Activated CD8-positive, alpha-beta T cell treated with anti-CD3 and anti-CD28 coated beads for 36 hours (primary cell): ENCODE data around the gene GRIA3. TPM values are rescaled to one million over a fixed set of nuclear protein-coding genes. Genes with fewer than 3 reads are reported as not detected.

ENCODE experiments used
- ATAC-seq: fragments of 200-7000 bp; cut with Tn5 transposase; one replicate; pipeline ENCODE4 v1.10.0; 2021; ENCODE audit warnings: mild to moderate bottlenecking, moderate library complexity
- CTCF ChIA-PET: fragments of 350-600 bp; sonication (Branson Sonifier 250); formaldehyde crosslinking; loops from one replicate; lab custom pipeline; 2021; ENCODE audit warnings: antibody characterized with exemption; lab: Charles Lee
- POLR2A ChIA-PET: fragments of 350-600 bp; sonication (Branson Sonifier 250); formaldehyde crosslinking; loops from one replicate; lab custom pipeline; 2021; ENCODE audit warnings: antibody characterized with exemption; lab: Charles Lee
- DNase-seq: peaks from one replicate; pipeline ENCODE4 v3.0.0-alpha.2; 2020
- H3K27ac Mint-ChIP-seq: one replicate; pipeline ENCODE4 v1.8.0; 2021; ENCODE audit warnings: mild to moderate bottlenecking, mixed read lengths
- H3K27me3 Mint-ChIP-seq: one replicate; pipeline ENCODE4 v1.8.0; 2021; ENCODE audit warnings: mixed read lengths
- H3K36me3 Mint-ChIP-seq: one replicate; pipeline ENCODE4 v1.8.0; 2021; ENCODE audit warnings: low read depth, mixed read lengths
- H3K4me1 Mint-ChIP-seq: one replicate; pipeline ENCODE4 v1.8.0; 2021; ENCODE audit warnings: low read depth, mixed read lengths
- H3K4me3 Mint-ChIP-seq: one replicate; pipeline ENCODE4 v1.8.0; 2021; ENCODE audit warnings: mild to moderate bottlenecking, moderate library complexity, mixed read lengths
- H3K9me3 Mint-ChIP-seq: one replicate; pipeline ENCODE4 v1.8.0; 2021; ENCODE audit warnings: mixed read lengths
- intact Hi-C: fragments of 100-400 bp; cut with micrococcal nuclease; formaldehyde crosslinking; loops from one replicate; pipeline ENCODE4 v1.10.0; 2022
- total RNA-seq, 2 experiments: library from RNA; stranded (reverse); gene quantifications; one replicate each; pipeline ENCODE4 v1.2.3, GENCODE V29; 2021
- TF ChIP-seq, protein P1 (sequence below): fragments of 200-600 bp; IDR thresholded peaks from one replicate; pipeline ENCODE4 v1.8.0; 2022; ENCODE audit warnings: antibody characterized with exemption, mild to moderate bottlenecking

The GRIA3 gene
- total RNA-seq, 2 experiments from 2014 or later = not detected

GRCh38 chrX:123405231-123405630 is 221.2 kb downstream of the GRIA3 start:
- no peak for ATAC-seq
- DNase-seq = no peak
- Mint-ChIP-seq H3K27ac (no peak overlapping the region), H3K4me1 (no peaks in the 10 kb centered on the region), H3K36me3 (no peaks in the 10 kb centered on the region), H3K27me3 (no peaks in the 10 kb centered on the region), H3K4me3 (no peak overlapping the region), H3K9me3 (no peaks in the 10 kb centered on the region)
- CTCF ChIA-PET = no interaction called here
- POLR2A ChIA-PET = no interaction called here
- intact Hi-C loops = no loop called here
- TF ChIP-seq, protein P1, sequence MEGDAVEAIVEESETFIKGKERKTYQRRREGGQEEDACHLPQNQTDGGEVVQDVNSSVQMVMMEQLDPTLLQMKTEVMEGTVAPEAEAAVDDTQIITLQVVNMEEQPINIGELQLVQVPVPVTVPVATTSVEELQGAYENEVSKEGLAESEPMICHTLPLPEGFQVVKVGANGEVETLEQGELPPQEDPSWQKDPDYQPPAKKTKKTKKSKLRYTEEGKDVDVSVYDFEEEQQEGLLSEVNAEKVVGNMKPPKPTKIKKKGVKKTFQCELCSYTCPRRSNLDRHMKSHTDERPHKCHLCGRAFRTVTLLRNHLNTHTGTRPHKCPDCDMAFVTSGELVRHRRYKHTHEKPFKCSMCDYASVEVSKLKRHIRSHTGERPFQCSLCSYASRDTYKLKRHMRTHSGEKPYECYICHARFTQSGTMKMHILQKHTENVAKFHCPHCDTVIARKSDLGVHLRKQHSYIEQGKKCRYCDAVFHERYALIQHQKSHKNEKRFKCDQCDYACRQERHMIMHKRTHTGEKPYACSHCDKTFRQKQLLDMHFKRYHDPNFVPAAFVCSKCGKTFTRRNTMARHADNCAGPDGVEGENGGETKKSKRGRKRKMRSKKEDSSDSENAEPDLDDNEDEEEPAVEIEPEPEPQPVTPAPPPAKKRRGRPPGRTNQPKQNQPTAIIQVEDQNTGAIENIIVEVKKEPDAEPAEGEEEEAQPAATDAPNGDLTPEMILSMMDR = no peak

GRCh38 chrX:123408821-123409737 is 225.0 kb downstream of the GRIA3 start:
- TF ChIP-seq, protein P1 = no peak
- no peak for DNase-seq
- H3K9me3 Mint-ChIP-seq = no peaks in the 10 kb centered on the region
- no peaks in the 10 kb centered on the region for H3K4me1 Mint-ChIP-seq
- intact Hi-C loops = no loop called here
- H3K4me3 Mint-ChIP-seq = no peak overlapping the region
- H3K27ac Mint-ChIP-seq = no peak overlapping the region
- ChIA-PET CTCF (no interaction called here), POLR2A (no interaction called here)
- no peak for ATAC-seq
- H3K36me3 Mint-ChIP-seq = no peaks in the 10 kb centered on the region
- H3K27me3 Mint-ChIP-seq = no peaks in the 10 kb centered on the region

DNA sequence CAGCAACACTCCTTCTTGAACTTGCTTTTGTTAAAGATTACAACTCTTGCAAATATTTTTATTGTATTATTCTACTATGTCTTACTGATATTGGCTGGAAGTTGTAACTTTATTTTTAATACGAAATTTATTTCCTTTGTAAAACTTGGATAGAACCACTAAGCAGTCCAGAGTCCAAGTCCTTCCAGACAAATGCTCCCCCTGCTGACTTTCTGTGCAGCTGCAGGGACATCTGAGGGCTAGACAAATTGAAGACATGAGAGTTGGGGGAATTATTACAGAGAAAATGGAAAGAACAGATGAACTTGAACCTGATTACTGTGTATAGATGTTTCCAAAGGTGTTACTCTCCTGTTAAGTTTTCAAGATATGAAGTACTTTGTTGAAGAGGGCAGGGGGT is 238.8 kb downstream of the GRIA3 start:
- H3K36me3 Mint-ChIP-seq = no peaks in the 10 kb centered on the region
- no peak for DNase-seq
- no peak for ATAC-seq
- CTCF ChIA-PET = interaction anchor here (1.2 kb wide), 1 partner anchor 37 kb away, joined by 3 read pairs; no protein-coding TSS in a partner anchor
- H3K4me3 Mint-ChIP-seq = no peak overlapping the region
- POLR2A ChIA-PET = no interaction called here
- intact Hi-C loops = no loop called here
- H3K9me3 Mint-ChIP-seq = no peaks in the 10 kb centered on the region
- TF ChIP-seq, protein P1 = peak; percentile 19
- H3K27me3 Mint-ChIP-seq = no peaks in the 10 kb centered on the region
- no peaks in the 10 kb centered on the region for H3K4me1 Mint-ChIP-seq
- H3K27ac Mint-ChIP-seq = no peak overlapping the region

- ATAC-seq = no peak
These were observed 240.5 kb downstream of the GRIA3 start for GRCh38 chrX:123424546-123424945.

GRCh38 chrX:123425471-123425870 is 241.4 kb downstream of the GRIA3 start:
- POLR2A ChIA-PET = no interaction called here
- ATAC-seq (no peak), DNase-seq (no peak)
- no peak overlapping the region for H3K27ac Mint-ChIP-seq
- no peaks in the 10 kb centered on the region for H3K36me3 Mint-ChIP-seq
- intact Hi-C loops = no loop called here
- CTCF ChIA-PET = no interaction called here
- H3K4me1 Mint-ChIP-seq = no peaks in the 10 kb centered on the region
- no peak overlapping the region for H3K4me3 Mint-ChIP-seq
- TF ChIP-seq, protein P1 = no peak
- no peaks in the 10 kb centered on the region for H3K9me3 Mint-ChIP-seq
- H3K27me3 Mint-ChIP-seq = no peaks in the 10 kb centered on the region

More at GRCh38 chrX:123424546-123424945, 240.5 kb downstream of the GRIA3 start:
- no peak for DNase-seq
- H3K27ac Mint-ChIP-seq = no peak overlapping the region
- ChIA-PET POLR2A (no interaction called here), CTCF (no interaction called here)
- H3K36me3 Mint-ChIP-seq = no peaks in the 10 kb centered on the region
- intact Hi-C loops = no loop called here
- no peak overlapping the region for H3K4me3 Mint-ChIP-seq
- TF ChIP-seq, protein P1 = no peak
- H3K4me1 Mint-ChIP-seq = no peaks in the 10 kb centered on the region
- no peaks in the 10 kb centered on the region for H3K27me3 Mint-ChIP-seq
- no peaks in the 10 kb centered on the region for H3K9me3 Mint-ChIP-seq
